Loucy (cell line): ENCODE measurements around the gene TMTC2.

Experiments used
- EZH2phosphoT487 ChIP-seq: fragments of 200-600 bp; IDR thresholded peaks from 2 replicates; pipeline ENCODE4 v1.6.1; 2018; ENCODE audit warnings: antibody characterized with exemption, mild to moderate bottlenecking, moderate library complexity, borderline replicate concordance
- TF ChIP-seq, protein P1 (sequence below): fragments of 200-600 bp; sonication (generic); conservative IDR thresholded peaks from 2 replicates; pipeline ENCODE4 v1.5.1; 2014; ENCODE audit warnings: mild to moderate bottlenecking, antibody characterized with exemption, low read length

DNA sequence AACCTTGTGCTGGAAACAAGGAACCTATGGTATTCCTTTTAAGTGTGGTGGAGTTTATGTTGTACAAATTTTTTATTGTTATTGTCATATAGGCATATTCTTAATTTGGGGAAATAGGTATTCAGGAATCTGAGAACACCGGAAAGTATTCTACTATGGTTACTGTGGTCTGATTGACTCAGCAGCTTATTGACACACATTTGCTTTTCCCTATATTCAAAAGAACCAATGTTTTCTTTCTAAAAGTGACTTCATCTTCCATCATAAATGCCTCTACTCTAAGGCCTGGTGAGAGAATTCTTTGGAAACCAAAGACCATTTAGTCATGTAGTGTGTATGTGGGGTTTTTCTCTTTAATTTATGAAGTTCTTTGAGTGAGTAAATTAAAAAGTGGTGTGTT, 474.8 kb downstream of the TMTC2 start:
- TF ChIP-seq, protein P1, sequence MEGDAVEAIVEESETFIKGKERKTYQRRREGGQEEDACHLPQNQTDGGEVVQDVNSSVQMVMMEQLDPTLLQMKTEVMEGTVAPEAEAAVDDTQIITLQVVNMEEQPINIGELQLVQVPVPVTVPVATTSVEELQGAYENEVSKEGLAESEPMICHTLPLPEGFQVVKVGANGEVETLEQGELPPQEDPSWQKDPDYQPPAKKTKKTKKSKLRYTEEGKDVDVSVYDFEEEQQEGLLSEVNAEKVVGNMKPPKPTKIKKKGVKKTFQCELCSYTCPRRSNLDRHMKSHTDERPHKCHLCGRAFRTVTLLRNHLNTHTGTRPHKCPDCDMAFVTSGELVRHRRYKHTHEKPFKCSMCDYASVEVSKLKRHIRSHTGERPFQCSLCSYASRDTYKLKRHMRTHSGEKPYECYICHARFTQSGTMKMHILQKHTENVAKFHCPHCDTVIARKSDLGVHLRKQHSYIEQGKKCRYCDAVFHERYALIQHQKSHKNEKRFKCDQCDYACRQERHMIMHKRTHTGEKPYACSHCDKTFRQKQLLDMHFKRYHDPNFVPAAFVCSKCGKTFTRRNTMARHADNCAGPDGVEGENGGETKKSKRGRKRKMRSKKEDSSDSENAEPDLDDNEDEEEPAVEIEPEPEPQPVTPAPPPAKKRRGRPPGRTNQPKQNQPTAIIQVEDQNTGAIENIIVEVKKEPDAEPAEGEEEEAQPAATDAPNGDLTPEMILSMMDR: no peak
- TF ChIP-seq EZH2phosphoT487: no peak
